GM12878 (cell line): ENCODE results near the gene ADIG. TPM values are rescaled to one million over a fixed set of nuclear protein-coding genes. Genes with fewer than 3 reads are reported as not detected.

Source experiments
- ATAC-seq: fragments of 200-7000 bp; cut with Tn5 transposase; 3 replicates; pipeline ENCODE4 v1.9.1; 2020; ENCODE audit warnings: mild to moderate bottlenecking, moderate library complexity
- BruUV-seq: library from RNA; stranded (reverse); fragments of 400-500 nt; replicated peaks from 2 replicates; lab custom pipeline; 2021; lab: Mats Ljungman, UMichigan
- CTCF ChIA-PET: fragments of 300-600 bp; sonication (Branson Sonifier 250); formaldehyde crosslinking; extraction: SDS; loops from one replicate; lab custom pipeline; 2021; ENCODE audit warnings: inconsistent platforms; lab: Yijun Ruan, JAX
- POLR2A ChIA-PET: fragments of 350-600 bp; formaldehyde crosslinking; extraction: SDS; loops from one replicate; lab custom pipeline; 2021; ENCODE audit warnings: inconsistent platforms; lab: Charles Lee
- RAD21 ChIA-PET: fragments of 300-600 bp; sonication (Branson Sonifier 250); formaldehyde crosslinking; loops from one replicate; lab custom pipeline; 2023; ENCODE audit warnings: antibody characterized with exemption; ENCODE audit not compliant: unreplicated experiment; lab: Charles Lee
- SMC1A ChIA-PET: fragments of 300-600 bp; sonication (Branson Sonifier 250); formaldehyde crosslinking; loops from one replicate; lab custom pipeline; 2023; ENCODE audit not compliant: unreplicated experiment, uncharacterized antibody; lab: Charles Lee
- DNase-seq: peaks from one replicate; pipeline ENCODE4 v3.0.0-alpha.2; 2011; ENCODE audit warnings: low read depth, low spot score
- FAIRE-seq: peaks from 3 replicates; lab custom pipeline; 2011; peaks lifted over from hg19 to GRCh38; lab: Jason Lieb, UNC
- H2AFZ ChIP-seq: 2 replicates; pipeline ENCODE4 v1.6.0; 2011; ENCODE audit warnings: low read depth, low read length, control low read depth; ENCODE audit not compliant: control insufficient read depth
- H3K27ac ChIP-seq: 2 replicates; pipeline ENCODE4 v1.5.1; 2011; ENCODE audit warnings: control low read depth; ENCODE audit not compliant: control insufficient read depth, insufficient read depth
- H3K27me3 ChIP-seq, 2 experiments: replicated peaks in 1 of 2; 2 replicates each; pipeline versions ENCODE4 v1.6.0 to v1.6.1; 2011; ENCODE audit warnings: low read length in 1 of 2; ENCODE audit not compliant: control insufficient read depth in 2 of 2, insufficient read depth in 2 of 2
- H3K36me3 ChIP-seq, 2 experiments: 2 replicates each; pipeline ENCODE4 v1.5.1; 2011; ENCODE audit warnings: low read length in 1 of 2; ENCODE audit not compliant: control insufficient read depth in 2 of 2, insufficient read depth in 2 of 2
- H3K4me1 ChIP-seq: 2 replicates; pipeline ENCODE4 v1.6.1; 2011; ENCODE audit warnings: mild to moderate bottlenecking, low read length, moderate library complexity, mixed read lengths; ENCODE audit not compliant: control insufficient read depth, insufficient read depth
- H3K4me2 ChIP-seq: 2 replicates; pipeline ENCODE4 v1.6.0; 2011; ENCODE audit warnings: control low read depth; ENCODE audit not compliant: control insufficient read depth, insufficient read depth
- H3K4me3 ChIP-seq: fragments of 200-600 bp; sonication (generic); 2 replicates; pipeline ENCODE4 v1.5.1; 2016
- H3K79me2 ChIP-seq: 2 replicates; pipeline ENCODE4 v1.6.0; 2011; ENCODE audit warnings: low read length; ENCODE audit not compliant: control insufficient read depth, insufficient read depth
- H3K9ac ChIP-seq: 2 replicates; pipeline ENCODE4 v1.8.0; 2011; ENCODE audit warnings: low read length, control low read depth, mixed read lengths; ENCODE audit not compliant: control insufficient read depth, insufficient read depth
- H3K9me3 ChIP-seq: replicated peaks from 3 replicates; pipeline ENCODE4 v1.5.1; 2011; ENCODE audit warnings: mild to moderate bottlenecking, low read length; ENCODE audit not compliant: control insufficient read depth, insufficient read depth
- H4K20me1 ChIP-seq: 2 replicates; pipeline ENCODE4 v1.6.0; 2011; ENCODE audit not compliant: control insufficient read depth, insufficient read depth
- CHD1 ChIP-seq: IDR thresholded peaks from 2 replicates; pipeline ENCODE4 v1.6.1; 2012; ENCODE audit warnings: low read depth, low read length, improper control_type of control experiment
- EED ChIP-seq: sonication (generic); IDR thresholded peaks from 2 replicates; pipeline ENCODE4 v1.6.1; 2016; ENCODE audit warnings: antibody characterized with exemption, low read depth
- EP300 ChIP-seq, 2 experiments: fragments of 150-350 bp in 1 of 2; IDR thresholded peaks; 2 replicates each; pipeline ENCODE4 v1.6.1; 2011 to 2012; ENCODE audit warnings: low read depth in 2 of 2, low read length in 2 of 2, borderline replicate concordance in 1 of 2, improper control_type of control experiment in 1 of 2, inconsistent platforms in 1 of 2; ENCODE audit not compliant: control insufficient read depth in 1 of 2
- HCFC1 ChIP-seq: fragments of 150-350 bp; IDR thresholded peaks from 2 replicates; pipeline ENCODE4 v1.6.1; 2014; ENCODE audit warnings: low read length
- IKZF1 ChIP-seq: fragments of 450-650 bp; conservative IDR thresholded peaks from 2 replicates; pipeline ENCODE4 v1.6.1; 2017; ENCODE audit warnings: antibody characterized with exemption, mild to moderate bottlenecking
- IRF4 ChIP-seq: IDR thresholded peaks from 2 replicates; pipeline ENCODE4 v1.6.1; 2011; ENCODE audit warnings: low read depth, low read length
- MXI1 ChIP-seq: fragments of 150-350 bp; IDR thresholded peaks from 2 replicates; pipeline ENCODE4 v1.6.1; 2011; ENCODE audit warnings: low read depth, mild to moderate bottlenecking, inconsistent platforms, low read length, improper control_type of control experiment
- SREBF2 ChIP-seq: IDR thresholded peaks from 2 replicates; pipeline ENCODE4 v1.6.1; 2012; ENCODE audit warnings: mild to moderate bottlenecking, low read length
- STAT1 ChIP-seq: fragments of 450-650 bp; conservative IDR thresholded peaks from 2 replicates; pipeline ENCODE4 v1.6.1; 2014; ENCODE audit warnings: antibody characterized with exemption, mild to moderate bottlenecking
- ZBED1 ChIP-seq: IDR thresholded peaks from 2 replicates; pipeline ENCODE4 v1.6.1; 2016; ENCODE audit warnings: borderline replicate concordance
- ZSCAN29 ChIP-seq: fragments of 450-650 bp; IDR thresholded peaks from 2 replicates; pipeline ENCODE4 v1.6.1; 2017; ENCODE audit warnings: mild to moderate bottlenecking, moderate library complexity
- ZZZ3 ChIP-seq: IDR thresholded peaks from 2 replicates; pipeline ENCODE4 v1.6.1; 2011; ENCODE audit warnings: low read depth; ENCODE audit not compliant: control insufficient read depth, insufficient read length
- WGBS: methylation state at CpG from one replicate; pipeline ENCODE4 v1.1.6; 2016; ENCODE audit warnings: low lambda C conversion rate; ENCODE audit not compliant: insufficient replicate concordance, insufficient coverage; ENCODE audit errors: missing lambda C conversion rate; 5-methylcytosine and 5-hydroxymethylcytosine counted together
- in situ Hi-C: fragments of 300-500 bp; cut with MboI; formaldehyde crosslinking; loops from 9 replicates; pipeline ENCODE4 v1.14.3; 2018; ENCODE audit warnings: mixed read lengths
- intact Hi-C: fragments of 100-400 bp; cut with micrococcal nuclease; formaldehyde crosslinking; loops from one replicate; pipeline ENCODE4 v1.14.2; 2022; ENCODE audit not compliant: unreplicated experiment
- polyA plus RNA-seq, 11 experiments: library from polyadenylated mRNA; depleted of rRNA in 4 of 11; unstranded in 6 of 11; stranded (reverse) in 5 of 11; fragments of >200 nt; fragmentation: Nextera tagmentation in 4 of 11; fragmentation: Illumina TruSeq in 1 of 11; extraction: Ambion mirVana in 4 of 11; extraction: Trizol in 1 of 11; gene quantifications; 1 replicate in 1 of 11; 2 replicates in 10 of 11; pipeline versions ENCODE4 v1.2.1 to v1.2.3, GENCODE V29; 2011 to 2016; ENCODE audit warnings: inconsistent platforms in 2 of 11, missing spikeins in 2 of 11, low read depth in 1 of 11
- total RNA-seq, 4 experiments: library from RNA; depleted of rRNA in 3 of 4; stranded (reverse); fragments of >200 nt in 3 of 4; fragmentation: Illumina TruSeq in 1 of 4; extraction: Trizol in 1 of 4; gene quantifications; 2 replicates each; pipeline versions ENCODE4 v1.2.1 to v1.2.3, GENCODE V29; 2013 to 2021
- TF ChIP-seq, protein P1 (sequence below): fragments of 450-650 bp; IDR thresholded peaks from 2 replicates; pipeline ENCODE4 v1.6.1; 2017; ENCODE audit warnings: mild to moderate bottlenecking, moderate library complexity
- TF ChIP-seq, protein P2 (sequence below): fragments of 450-650 bp; IDR thresholded peaks from 2 replicates; pipeline ENCODE4 v1.6.1; 2014; ENCODE audit warnings: mild to moderate bottlenecking
- TF ChIP-seq, protein P3 (sequence below), 3 experiments: IDR thresholded peaks in 2 of 3; conservative IDR thresholded peaks in 1 of 3; 2 replicates each; pipeline ENCODE4 v1.5.1; 2011; ENCODE audit warnings: low read depth in 3 of 3, low read length in 3 of 3, mild to moderate bottlenecking in 3 of 3, control low read depth in 2 of 3, moderate library complexity in 2 of 3, inconsistent platforms in 1 of 3, mixed read lengths in 1 of 3; ENCODE audit not compliant: control insufficient read depth in 2 of 3, insufficient read depth in 1 of 3; ENCODE audit errors: extremely low read depth in 1 of 3
- TF ChIP-seq, protein P4 (sequence below): fragments of 450-650 bp; IDR thresholded peaks from 2 replicates; pipeline ENCODE4 v1.6.1; 2018; ENCODE audit warnings: borderline replicate concordance, mild to moderate bottlenecking; ENCODE audit not compliant: partially characterized antibody

ADIG gene
- total and polyA plus RNA-seq, 10 of the 15 experiments (the other 5 are each of a cell fraction or from before 2014, with no cell fraction given), result not detected

DNA sequence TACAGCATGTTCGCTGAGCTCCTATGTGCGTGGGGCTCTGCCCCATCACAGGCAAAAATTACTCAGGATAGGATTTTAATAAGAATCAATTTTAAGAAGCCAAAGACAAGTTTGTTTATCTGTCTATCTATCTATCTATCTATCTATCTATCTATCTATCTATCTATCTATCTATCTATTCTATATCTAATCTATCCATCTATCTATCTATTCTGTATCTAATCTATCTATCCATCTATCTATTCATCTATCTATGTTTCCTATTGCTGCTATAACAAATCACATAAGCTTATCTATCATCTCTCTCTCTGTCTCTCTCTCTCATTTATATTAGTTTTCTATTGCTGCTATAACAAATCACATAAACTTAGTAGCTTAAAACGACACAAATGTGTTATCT is 22.3 kb downstream of the ADIG start:
- ATAC-seq (no peak), FAIRE-seq (no peak), DNase-seq (no peak)
- no peak overlapping the region for H3K9ac ChIP-seq
- no peak overlapping the region for H3K4me2 ChIP-seq
- BruUV-seq, result no TSS peak
- SMC1A ChIA-PET, result no interaction called here
- no peaks in the 10 kb centered on the region for H4K20me1 ChIP-seq
- CTCF ChIA-PET, result interaction anchor here (0.6 to 1.2 kb wide), 3 partner anchors 30 to 123 kb away, joined by 3 read pairs; no protein-coding TSS in a partner anchor
- no peak overlapping the region for H3K27ac ChIP-seq
- TF ChIP-seq ZBED1 (no peak), EP300 (IDR thresholded peaks at IDR 0.05; ENCODE audit: borderline replicate concordance in 1 of 2, control insufficient read depth in 1 of 2, low read depth in 2 of 2, low read length in 2 of 2) (no peak), MXI1 (no peak), STAT1 (no peak), SREBF2 (no peak), IRF4 (no peak), ZZZ3 (no peak), ZSCAN29 (no peak), HCFC1 (no peak), IKZF1 (no peak), CHD1 (no peak), EED (no peak)
- TF ChIP-seq, protein P1, sequence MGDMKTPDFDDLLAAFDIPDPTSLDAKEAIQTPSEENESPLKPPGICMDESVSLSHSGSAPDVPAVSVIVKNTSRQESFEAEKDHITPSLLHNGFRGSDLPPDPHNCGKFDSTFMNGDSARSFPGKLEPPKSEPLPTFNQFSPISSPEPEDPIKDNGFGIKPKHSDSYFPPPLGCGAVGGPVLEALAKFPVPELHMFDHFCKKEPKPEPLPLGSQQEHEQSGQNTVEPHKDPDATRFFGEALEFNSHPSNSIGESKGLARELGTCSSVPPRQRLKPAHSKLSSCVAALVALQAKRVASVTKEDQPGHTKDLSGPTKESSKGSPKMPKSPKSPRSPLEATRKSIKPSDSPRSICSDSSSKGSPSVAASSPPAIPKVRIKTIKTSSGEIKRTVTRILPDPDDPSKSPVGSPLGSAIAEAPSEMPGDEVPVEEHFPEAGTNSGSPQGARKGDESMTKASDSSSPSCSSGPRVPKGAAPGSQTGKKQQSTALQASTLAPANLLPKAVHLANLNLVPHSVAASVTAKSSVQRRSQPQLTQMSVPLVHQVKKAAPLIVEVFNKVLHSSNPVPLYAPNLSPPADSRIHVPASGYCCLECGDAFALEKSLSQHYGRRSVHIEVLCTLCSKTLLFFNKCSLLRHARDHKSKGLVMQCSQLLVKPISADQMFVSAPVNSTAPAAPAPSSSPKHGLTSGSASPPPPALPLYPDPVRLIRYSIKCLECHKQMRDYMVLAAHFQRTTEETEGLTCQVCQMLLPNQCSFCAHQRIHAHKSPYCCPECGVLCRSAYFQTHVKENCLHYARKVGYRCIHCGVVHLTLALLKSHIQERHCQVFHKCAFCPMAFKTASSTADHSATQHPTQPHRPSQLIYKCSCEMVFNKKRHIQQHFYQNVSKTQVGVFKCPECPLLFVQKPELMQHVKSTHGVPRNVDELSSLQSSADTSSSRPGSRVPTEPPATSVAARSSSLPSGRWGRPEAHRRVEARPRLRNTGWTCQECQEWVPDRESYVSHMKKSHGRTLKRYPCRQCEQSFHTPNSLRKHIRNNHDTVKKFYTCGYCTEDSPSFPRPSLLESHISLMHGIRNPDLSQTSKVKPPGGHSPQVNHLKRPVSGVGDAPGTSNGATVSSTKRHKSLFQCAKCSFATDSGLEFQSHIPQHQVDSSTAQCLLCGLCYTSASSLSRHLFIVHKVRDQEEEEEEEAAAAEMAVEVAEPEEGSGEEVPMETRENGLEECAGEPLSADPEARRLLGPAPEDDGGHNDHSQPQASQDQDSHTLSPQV, result no peak
- TF ChIP-seq, protein P2, sequence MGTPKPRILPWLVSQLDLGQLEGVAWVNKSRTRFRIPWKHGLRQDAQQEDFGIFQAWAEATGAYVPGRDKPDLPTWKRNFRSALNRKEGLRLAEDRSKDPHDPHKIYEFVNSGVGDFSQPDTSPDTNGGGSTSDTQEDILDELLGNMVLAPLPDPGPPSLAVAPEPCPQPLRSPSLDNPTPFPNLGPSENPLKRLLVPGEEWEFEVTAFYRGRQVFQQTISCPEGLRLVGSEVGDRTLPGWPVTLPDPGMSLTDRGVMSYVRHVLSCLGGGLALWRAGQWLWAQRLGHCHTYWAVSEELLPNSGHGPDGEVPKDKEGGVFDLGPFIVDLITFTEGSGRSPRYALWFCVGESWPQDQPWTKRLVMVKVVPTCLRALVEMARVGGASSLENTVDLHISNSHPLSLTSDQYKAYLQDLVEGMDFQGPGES, result no peak
- TF ChIP-seq, protein P3, sequence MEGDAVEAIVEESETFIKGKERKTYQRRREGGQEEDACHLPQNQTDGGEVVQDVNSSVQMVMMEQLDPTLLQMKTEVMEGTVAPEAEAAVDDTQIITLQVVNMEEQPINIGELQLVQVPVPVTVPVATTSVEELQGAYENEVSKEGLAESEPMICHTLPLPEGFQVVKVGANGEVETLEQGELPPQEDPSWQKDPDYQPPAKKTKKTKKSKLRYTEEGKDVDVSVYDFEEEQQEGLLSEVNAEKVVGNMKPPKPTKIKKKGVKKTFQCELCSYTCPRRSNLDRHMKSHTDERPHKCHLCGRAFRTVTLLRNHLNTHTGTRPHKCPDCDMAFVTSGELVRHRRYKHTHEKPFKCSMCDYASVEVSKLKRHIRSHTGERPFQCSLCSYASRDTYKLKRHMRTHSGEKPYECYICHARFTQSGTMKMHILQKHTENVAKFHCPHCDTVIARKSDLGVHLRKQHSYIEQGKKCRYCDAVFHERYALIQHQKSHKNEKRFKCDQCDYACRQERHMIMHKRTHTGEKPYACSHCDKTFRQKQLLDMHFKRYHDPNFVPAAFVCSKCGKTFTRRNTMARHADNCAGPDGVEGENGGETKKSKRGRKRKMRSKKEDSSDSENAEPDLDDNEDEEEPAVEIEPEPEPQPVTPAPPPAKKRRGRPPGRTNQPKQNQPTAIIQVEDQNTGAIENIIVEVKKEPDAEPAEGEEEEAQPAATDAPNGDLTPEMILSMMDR (IDR thresholded peaks at IDR 0.05 in 2 of 3, conservative IDR thresholded peaks at IDR 0.05 in 1 of 3; ENCODE audit: control insufficient read depth in 2 of 3, extremely low read depth in 1 of 3, insufficient read depth in 1 of 3, low read depth in 3 of 3, low read length in 3 of 3), result no peak
- TF ChIP-seq, protein P4, sequence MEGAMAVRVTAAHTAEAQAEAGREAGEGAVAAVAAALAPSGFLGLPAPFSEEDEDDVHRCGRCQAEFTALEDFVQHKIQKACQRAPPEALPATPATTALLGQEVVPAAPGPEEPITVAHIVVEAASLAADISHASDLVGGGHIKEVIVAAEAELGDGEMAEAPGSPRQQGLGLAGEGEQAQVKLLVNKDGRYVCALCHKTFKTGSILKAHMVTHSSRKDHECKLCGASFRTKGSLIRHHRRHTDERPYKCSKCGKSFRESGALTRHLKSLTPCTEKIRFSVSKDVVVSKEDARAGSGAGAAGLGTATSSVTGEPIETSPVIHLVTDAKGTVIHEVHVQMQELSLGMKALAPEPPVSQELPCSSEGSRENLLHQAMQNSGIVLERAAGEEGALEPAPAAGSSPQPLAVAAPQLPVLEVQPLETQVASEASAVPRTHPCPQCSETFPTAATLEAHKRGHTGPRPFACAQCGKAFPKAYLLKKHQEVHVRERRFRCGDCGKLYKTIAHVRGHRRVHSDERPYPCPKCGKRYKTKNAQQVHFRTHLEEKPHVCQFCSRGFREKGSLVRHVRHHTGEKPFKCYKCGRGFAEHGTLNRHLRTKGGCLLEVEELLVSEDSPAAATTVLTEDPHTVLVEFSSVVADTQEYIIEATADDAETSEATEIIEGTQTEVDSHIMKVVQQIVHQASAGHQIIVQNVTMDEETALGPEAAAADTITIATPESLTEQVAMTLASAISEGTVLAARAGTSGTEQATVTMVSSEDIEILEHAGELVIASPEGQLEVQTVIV, result no peak
- intact Hi-C loops (no loop called here), in situ Hi-C loops (no loop called here)
- RAD21 ChIA-PET, result no interaction called here
- no peaks in the 10 kb centered on the region for H3K4me1 ChIP-seq
- H3K79me2 ChIP-seq, result no peaks in the 10 kb centered on the region
- no peaks in the 10 kb centered on the region for H3K9me3 ChIP-seq
- WGBS, result 34% methylated on average over 3 of the region's 3 CpGs
- POLR2A ChIA-PET, result no interaction called here
- H2AFZ ChIP-seq, result no peak overlapping the region
- no peaks in the 10 kb centered on the region for H3K36me3 ChIP-seq
- H3K4me3 ChIP-seq, result no peak overlapping the region
- peaks cover 4 to 9% of the 10 kb centered on the region in 2 experiments for H3K27me3 ChIP-seq
